ENCODE results near the gene PRIM2. TPM values are rescaled to one million over a fixed set of nuclear protein-coding genes. Genes with fewer than 3 reads are reported as not detected.
"Not testable (repeated sequence)": the region's sequence is repeated elsewhere in the genome, so short reads cannot be mapped to it uniquely, and the experiment has no call there.

Gene PRIM2
- total RNA-seq, 1 donor from 2014 or later, result 10.8 TPM

DNA sequence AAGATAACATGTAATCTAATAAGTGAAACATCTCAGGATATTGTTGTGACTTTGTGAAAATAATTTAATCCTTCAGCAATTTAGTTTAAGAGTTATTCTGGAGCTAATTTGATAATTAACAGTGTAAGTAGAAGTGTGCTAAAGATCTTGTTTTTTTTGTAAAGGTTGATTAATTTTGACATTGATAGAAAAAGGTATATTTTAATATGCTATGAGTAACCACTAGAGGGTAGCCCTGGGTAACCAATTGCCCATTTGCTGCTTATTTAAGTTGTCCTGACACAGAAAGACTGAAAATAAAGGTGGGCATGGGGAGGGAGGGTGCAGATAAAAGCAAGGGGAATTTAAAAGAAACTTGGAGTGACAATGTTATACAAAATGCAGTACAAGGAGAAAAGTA lies 262.1 kb downstream of the PRIM2 start:
- H3K27me3 Mint-ChIP-seq (ENCODE audit: low read depth); H3K36me3 Mint-ChIP-seq (ENCODE audit: low read depth); H3K9me3 Mint-ChIP-seq (ENCODE audit: low read depth); H3K4me1 Mint-ChIP-seq (ENCODE audit: low read depth); DNase-seq (ENCODE audit: low spot score); H3K4me3 Mint-ChIP-seq (ENCODE audit: unreplicated experiment); H3K27ac Mint-ChIP-seq (ENCODE audit: unreplicated experiment): not testable (repeated sequence)
- TF ChIP-seq, protein P1, sequence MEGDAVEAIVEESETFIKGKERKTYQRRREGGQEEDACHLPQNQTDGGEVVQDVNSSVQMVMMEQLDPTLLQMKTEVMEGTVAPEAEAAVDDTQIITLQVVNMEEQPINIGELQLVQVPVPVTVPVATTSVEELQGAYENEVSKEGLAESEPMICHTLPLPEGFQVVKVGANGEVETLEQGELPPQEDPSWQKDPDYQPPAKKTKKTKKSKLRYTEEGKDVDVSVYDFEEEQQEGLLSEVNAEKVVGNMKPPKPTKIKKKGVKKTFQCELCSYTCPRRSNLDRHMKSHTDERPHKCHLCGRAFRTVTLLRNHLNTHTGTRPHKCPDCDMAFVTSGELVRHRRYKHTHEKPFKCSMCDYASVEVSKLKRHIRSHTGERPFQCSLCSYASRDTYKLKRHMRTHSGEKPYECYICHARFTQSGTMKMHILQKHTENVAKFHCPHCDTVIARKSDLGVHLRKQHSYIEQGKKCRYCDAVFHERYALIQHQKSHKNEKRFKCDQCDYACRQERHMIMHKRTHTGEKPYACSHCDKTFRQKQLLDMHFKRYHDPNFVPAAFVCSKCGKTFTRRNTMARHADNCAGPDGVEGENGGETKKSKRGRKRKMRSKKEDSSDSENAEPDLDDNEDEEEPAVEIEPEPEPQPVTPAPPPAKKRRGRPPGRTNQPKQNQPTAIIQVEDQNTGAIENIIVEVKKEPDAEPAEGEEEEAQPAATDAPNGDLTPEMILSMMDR (IDR thresholded peaks at IDR 0.05), result peak; percentile 75

DNA sequence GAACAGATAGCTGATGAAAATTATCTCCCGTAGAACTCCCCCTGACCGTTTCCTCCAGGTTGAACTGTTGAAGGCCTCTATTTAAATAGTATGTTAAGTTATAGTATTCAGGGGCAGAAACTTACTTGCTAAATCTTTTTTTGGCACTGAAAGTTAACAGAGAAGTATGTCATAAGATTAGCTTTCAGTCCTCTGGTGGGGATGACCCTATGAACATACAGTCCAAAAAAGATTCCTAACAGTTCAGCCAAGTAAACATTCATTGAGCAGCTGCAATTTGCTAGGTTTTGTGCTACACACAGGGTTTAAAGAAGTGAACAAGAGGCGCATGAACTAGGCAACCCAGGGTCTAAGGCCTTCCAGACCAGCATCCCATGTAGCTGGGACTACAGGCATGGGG lies 264.2 kb downstream of the PRIM2 start:
- not testable (repeated sequence) for H3K9me3 Mint-ChIP-seq (ENCODE audit: low read depth); H3K27ac Mint-ChIP-seq (ENCODE audit: unreplicated experiment); H3K27me3 Mint-ChIP-seq (ENCODE audit: low read depth); H3K36me3 Mint-ChIP-seq (ENCODE audit: low read depth); H3K4me1 Mint-ChIP-seq (ENCODE audit: low read depth); DNase-seq (ENCODE audit: low spot score); H3K4me3 Mint-ChIP-seq (ENCODE audit: unreplicated experiment)

DNA sequence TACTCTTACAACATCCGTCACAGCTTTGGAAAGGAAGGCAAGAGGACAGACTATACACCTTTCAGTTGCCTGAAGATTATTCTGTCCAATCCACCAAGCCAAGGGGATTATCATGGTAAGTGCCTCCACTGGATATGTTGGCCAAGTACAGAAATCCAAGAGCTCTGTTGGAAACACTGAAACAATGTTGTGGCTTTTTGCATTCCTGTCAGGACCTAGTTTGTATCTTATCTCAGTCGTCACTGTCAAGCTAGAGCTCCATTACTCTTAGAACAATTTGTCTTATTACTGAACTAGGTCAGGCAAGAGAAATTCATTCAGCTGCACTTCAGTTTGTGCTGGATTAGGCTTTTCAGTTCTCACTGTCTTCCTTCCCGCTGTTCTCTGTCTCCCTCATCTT lies 283.7 kb downstream of the PRIM2 start:
- H3K27ac Mint-ChIP-seq (ENCODE audit: unreplicated experiment); H3K9me3 Mint-ChIP-seq (ENCODE audit: low read depth); H3K4me3 Mint-ChIP-seq (ENCODE audit: unreplicated experiment); H3K27me3 Mint-ChIP-seq (ENCODE audit: low read depth); H3K4me1 Mint-ChIP-seq (ENCODE audit: low read depth); H3K36me3 Mint-ChIP-seq (ENCODE audit: low read depth); DNase-seq (ENCODE audit: low spot score): not testable (repeated sequence)

DNA sequence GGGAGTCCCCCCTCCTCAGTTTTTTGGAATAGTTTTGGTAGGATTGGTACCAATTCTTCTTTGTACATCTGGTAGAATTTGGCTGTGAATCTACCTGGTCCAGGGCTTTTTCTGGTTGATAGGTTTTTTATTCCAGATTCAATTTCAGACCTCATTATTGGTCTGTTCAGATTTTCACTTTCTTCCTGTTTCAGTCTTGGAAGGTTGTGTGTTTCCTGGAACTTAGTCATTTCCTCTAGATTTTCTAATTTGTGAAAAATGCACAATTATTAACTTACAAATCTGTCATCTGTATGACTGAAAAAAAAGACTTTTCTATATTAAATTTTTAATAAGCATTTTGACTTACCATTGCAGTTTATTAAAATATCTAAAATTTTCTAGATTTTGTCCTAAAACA lies 287.9 kb downstream of the PRIM2 start:
- H3K4me1 Mint-ChIP-seq (ENCODE audit: low read depth); DNase-seq (ENCODE audit: low spot score); H3K27ac Mint-ChIP-seq (ENCODE audit: unreplicated experiment); H3K27me3 Mint-ChIP-seq (ENCODE audit: low read depth); H3K9me3 Mint-ChIP-seq (ENCODE audit: low read depth); H3K4me3 Mint-ChIP-seq (ENCODE audit: unreplicated experiment); H3K36me3 Mint-ChIP-seq (ENCODE audit: low read depth): not testable (repeated sequence)

DNA sequence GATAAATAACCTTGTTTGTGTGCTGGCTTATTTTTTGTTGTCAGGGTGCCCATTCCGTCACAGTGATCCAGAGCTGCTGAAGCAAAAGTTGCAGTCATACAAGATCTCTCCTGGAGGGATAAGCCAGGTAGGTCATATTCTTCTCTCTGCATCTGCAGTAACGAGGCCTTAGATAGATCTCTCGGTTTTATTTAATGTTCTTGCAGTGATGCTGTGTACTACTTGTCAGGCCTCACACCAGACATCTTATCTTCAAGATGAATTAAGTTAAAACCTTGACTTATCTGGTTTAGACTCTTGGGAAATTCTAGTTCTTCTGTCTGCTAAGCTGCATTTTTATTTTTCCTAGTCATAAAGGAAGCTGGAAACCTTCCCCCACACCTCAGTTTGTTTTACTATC lies 288.9 kb downstream of the PRIM2 start:
- H3K27ac Mint-ChIP-seq (ENCODE audit: unreplicated experiment); DNase-seq (ENCODE audit: low spot score): not testable (repeated sequence)

DNA sequence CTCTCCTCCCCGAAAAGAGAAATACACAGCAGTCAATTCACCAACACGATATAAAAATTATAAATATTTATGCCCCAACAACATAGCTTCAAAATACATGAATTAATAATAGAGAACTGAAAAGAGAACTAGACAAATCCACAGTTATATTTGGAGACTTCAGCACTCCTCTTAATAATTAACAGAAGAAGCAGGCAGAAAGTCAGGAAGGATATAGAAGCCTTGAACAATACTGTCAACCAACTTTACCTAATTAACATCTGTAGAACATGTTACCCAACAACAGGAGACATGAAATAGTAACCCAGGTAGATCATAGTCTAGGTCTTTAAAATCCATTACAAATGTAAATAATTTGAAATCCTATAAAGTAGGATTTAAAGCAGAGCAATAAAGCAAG lies 293.2 kb downstream of the PRIM2 start:
- not testable (repeated sequence) for H3K27me3 Mint-ChIP-seq (ENCODE audit: low read depth); DNase-seq (ENCODE audit: low spot score); H3K4me1 Mint-ChIP-seq (ENCODE audit: low read depth); H3K27ac Mint-ChIP-seq (ENCODE audit: unreplicated experiment); H3K9me3 Mint-ChIP-seq (ENCODE audit: low read depth); H3K36me3 Mint-ChIP-seq (ENCODE audit: low read depth); H3K4me3 Mint-ChIP-seq (ENCODE audit: unreplicated experiment)

More for the DNA sequence above, 288.9 kb downstream of the PRIM2 start:
- not testable (repeated sequence) for H3K27me3 Mint-ChIP-seq (ENCODE audit: low read depth); H3K9me3 Mint-ChIP-seq (ENCODE audit: low read depth); H3K4me1 Mint-ChIP-seq (ENCODE audit: low read depth); H3K4me3 Mint-ChIP-seq (ENCODE audit: unreplicated experiment); H3K36me3 Mint-ChIP-seq (ENCODE audit: low read depth)

DNA sequence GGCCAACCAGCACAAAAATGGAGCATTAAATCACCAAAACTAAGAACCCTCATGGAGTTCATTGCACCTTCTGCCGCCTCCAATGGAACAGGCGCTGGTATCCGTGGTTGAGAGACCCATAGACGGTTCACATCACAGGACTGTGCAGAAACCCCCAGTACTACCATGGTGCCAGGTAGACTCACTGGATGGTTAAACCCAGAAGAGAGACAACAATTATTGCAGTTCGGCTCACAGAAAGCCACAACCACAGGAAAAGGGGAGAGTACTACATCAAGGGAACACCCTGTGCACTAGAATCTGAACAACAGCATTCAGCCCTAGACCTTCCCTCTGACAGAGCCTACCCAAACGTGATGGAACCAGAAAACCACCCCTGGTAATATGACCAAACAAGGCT lies 301.5 kb downstream of the PRIM2 start:
- not testable (repeated sequence) for H3K9me3 Mint-ChIP-seq (ENCODE audit: low read depth)

DNA sequence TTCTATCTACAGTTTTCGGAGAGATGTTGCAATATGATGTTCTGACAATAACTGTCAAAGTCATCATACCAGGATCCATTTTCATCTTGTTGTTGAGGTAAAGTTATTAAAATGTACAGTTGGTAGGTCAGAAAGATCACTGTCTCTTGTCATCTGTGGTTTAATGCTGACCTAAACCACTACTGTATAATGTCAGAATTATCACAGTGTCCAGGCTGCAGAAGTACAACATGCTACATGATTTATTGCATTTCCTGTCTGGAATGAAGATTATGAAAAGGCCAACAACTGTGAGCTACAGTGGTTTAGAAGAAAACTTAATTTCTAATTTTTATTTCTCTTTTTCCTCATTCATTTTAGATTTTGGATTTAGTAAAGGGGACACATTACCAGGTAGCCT lies 314.3 kb downstream of the PRIM2 start:
- H3K9me3 Mint-ChIP-seq (ENCODE audit: low read depth); H3K27me3 Mint-ChIP-seq (ENCODE audit: low read depth); DNase-seq (ENCODE audit: low spot score); H3K36me3 Mint-ChIP-seq (ENCODE audit: low read depth); H3K4me3 Mint-ChIP-seq (ENCODE audit: unreplicated experiment); H3K4me1 Mint-ChIP-seq (ENCODE audit: low read depth); H3K27ac Mint-ChIP-seq (ENCODE audit: unreplicated experiment): not testable (repeated sequence)

More for the DNA sequence above, 301.5 kb downstream of the PRIM2 start:
- DNase-seq (ENCODE audit: low spot score); H3K4me1 Mint-ChIP-seq (ENCODE audit: low read depth); H3K27me3 Mint-ChIP-seq (ENCODE audit: low read depth); H3K27ac Mint-ChIP-seq (ENCODE audit: unreplicated experiment); H3K36me3 Mint-ChIP-seq (ENCODE audit: low read depth); H3K4me3 Mint-ChIP-seq (ENCODE audit: unreplicated experiment): not testable (repeated sequence)

DNA sequence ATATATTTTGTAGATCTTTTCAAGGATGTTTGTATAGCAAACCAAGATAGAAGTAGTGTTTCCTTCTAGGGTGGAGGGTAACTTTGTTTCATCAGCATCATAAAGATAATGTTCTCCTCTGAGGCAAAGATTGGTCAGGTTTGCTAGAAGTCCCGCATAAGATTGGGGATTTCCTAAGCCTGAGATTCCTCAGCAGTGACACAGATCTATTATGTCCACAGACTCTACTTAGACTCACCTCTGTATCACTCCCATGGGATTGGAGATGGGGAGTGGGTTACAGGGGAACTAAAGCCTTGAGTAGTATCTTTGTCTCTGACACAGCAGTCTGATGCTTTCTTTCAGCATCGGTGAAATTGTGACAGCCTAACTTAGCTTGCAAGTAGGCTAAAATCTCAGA lies 341.1 kb downstream of the PRIM2 start:
- H3K4me1 Mint-ChIP-seq (ENCODE audit: low read depth), result not testable (repeated sequence)

DNA sequence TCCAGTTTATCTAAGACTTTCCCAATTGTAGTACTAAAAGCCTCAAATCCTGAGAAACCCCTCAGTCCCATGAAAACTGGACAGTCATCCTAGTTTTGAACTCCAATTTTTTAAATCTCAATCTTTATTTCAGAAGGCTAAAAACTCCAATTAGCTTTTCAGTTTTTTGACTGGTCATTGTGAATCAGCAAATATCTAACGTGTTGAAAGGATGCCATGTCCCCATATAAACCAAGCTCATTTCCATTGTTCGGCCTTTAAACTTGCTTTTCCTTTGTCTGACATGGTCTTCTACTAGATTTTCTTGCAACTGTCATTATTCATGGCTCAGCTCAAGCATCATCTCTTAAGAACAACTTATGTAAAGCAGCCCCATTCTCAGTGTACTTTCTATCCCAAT lies 342.4 kb downstream of the PRIM2 start:
- H3K27ac Mint-ChIP-seq (ENCODE audit: unreplicated experiment); DNase-seq (ENCODE audit: low spot score); H3K4me3 Mint-ChIP-seq (ENCODE audit: unreplicated experiment); H3K27me3 Mint-ChIP-seq (ENCODE audit: low read depth); H3K36me3 Mint-ChIP-seq (ENCODE audit: low read depth); H3K4me1 Mint-ChIP-seq (ENCODE audit: low read depth); H3K9me3 Mint-ChIP-seq (ENCODE audit: low read depth): not testable (repeated sequence)

More for the DNA sequence above, 341.1 kb downstream of the PRIM2 start:
- not testable (repeated sequence) for DNase-seq (ENCODE audit: low spot score); H3K4me3 Mint-ChIP-seq (ENCODE audit: unreplicated experiment); H3K27me3 Mint-ChIP-seq (ENCODE audit: low read depth); H3K36me3 Mint-ChIP-seq (ENCODE audit: low read depth); H3K27ac Mint-ChIP-seq (ENCODE audit: unreplicated experiment); H3K9me3 Mint-ChIP-seq (ENCODE audit: low read depth)

DNA sequence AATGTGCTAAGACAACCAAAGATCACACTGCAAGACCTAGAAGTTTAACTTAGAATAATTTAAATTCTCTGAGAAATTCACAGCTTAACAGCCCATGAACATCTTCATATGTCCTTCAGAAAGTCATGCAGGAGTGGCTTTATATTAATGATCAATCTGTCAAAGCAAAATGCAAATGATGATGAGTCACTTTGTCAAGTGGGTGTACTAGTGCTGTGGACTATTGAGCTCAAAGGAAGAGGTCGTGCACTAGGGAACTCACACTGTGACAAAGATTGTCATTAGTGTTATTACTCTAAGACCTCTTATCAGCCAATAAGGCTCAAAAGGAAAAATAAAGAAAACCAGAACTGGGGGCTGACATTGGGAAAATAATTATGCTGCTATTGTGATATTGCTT lies 343.5 kb downstream of the PRIM2 start:
- H3K9me3 Mint-ChIP-seq (ENCODE audit: low read depth); H3K27me3 Mint-ChIP-seq (ENCODE audit: low read depth); H3K4me3 Mint-ChIP-seq (ENCODE audit: unreplicated experiment); H3K27ac Mint-ChIP-seq (ENCODE audit: unreplicated experiment); DNase-seq (ENCODE audit: low spot score); H3K36me3 Mint-ChIP-seq (ENCODE audit: low read depth); H3K4me1 Mint-ChIP-seq (ENCODE audit: low read depth): not testable (repeated sequence)

DNA sequence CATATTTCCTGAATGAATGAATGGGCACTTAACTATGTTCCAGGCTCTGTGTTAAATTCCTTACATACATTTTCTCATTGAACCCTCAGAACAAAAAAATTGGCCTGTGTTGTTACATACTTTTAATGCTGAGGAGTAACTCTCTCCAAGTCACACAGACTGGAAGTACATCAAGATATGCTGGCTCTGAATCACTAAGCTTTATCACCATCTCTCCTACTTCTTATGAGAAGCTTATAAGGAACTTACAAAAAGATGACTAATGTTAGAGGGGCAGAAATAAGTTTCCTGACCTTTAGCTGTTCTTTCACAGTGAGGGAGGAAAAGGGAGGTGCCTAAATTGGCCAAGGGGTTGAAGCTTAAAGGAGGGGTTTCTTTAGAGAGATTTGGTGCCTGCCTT lies 350.7 kb downstream of the PRIM2 start:
- not testable (repeated sequence) for DNase-seq (ENCODE audit: low spot score); H3K9me3 Mint-ChIP-seq (ENCODE audit: low read depth); H3K27me3 Mint-ChIP-seq (ENCODE audit: low read depth); H3K36me3 Mint-ChIP-seq (ENCODE audit: low read depth); H3K27ac Mint-ChIP-seq (ENCODE audit: unreplicated experiment); H3K4me3 Mint-ChIP-seq (ENCODE audit: unreplicated experiment)
- H3K4me1 Mint-ChIP-seq (ENCODE audit: low read depth), result peaks cover 16% of the 10 kb centered on the region

DNA sequence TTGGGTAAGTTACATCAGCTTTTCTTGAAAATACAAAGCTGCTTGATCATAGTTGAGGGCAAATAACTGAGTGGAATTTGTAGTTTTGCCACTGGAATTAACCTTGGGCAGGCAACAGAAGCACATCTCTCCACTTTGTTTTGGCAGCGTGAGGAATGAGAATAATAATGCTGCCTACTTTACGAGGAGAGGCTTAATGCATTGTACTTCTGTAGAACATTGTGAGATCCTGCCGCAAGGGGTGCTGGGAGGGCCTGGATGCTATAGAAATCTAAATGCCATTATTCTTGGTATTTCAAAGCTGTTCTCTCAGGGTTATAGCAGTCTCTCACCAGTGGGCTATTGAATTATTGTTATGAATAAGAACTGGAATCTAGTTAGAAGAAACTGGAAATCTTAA lies 353.8 kb downstream of the PRIM2 start:
- DNase-seq (ENCODE audit: low spot score); H3K36me3 Mint-ChIP-seq (ENCODE audit: low read depth); H3K4me3 Mint-ChIP-seq (ENCODE audit: unreplicated experiment); H3K27me3 Mint-ChIP-seq (ENCODE audit: low read depth); H3K9me3 Mint-ChIP-seq (ENCODE audit: low read depth); H3K27ac Mint-ChIP-seq (ENCODE audit: unreplicated experiment): not testable (repeated sequence)
- peaks cover 16% of the 10 kb centered on the region for H3K4me1 Mint-ChIP-seq (ENCODE audit: low read depth)
